ENCODE results near the gene ITIH4. TPM values are rescaled to one million over a fixed set of nuclear protein-coding genes. Genes with fewer than 3 reads are reported as not detected.

ITIH4 gene
- polyA plus RNA-seq, 3 donors, result 0.59 to 47.7 TPM; not detected in 1

- intact Hi-C loops (cut with micrococcal nuclease), result no loop called here
- Mint-ChIP-seq H3K9me3 (peaks cover 0 to 2% (median 0%) of the 10 kb centered on the region in 7 donors), H3K27me3 (ENCODE audit: low read depth in 3 of 3) (peaks cover 0 to 4% (median 2%) of the 10 kb centered on the region in 3 donors), H3K4me3 (peak overlapping the region; percentile 85 to 93), H3K4me1 (peaks cover 39% of the 10 kb centered on the region), H3K27ac (peak overlapping the region; percentile 93 to 97 (median 94)), H3K36me3 (peaks cover 17 to 30% of the 10 kb centered on the region in 2 donors)
- Histone ChIP-seq H3K27ac (ENCODE audit: low read depth in 1 of 2, low read length in 2 of 2) (peak overlapping the region; percentile 73 to 86), H3K4me2 (replicated peaks; ENCODE audit: extremely low read depth, low read length, poor library complexity, severe bottlenecking) (peak overlapping the region; percentile 90), H3K9me3 (replicated peaks in 1 of 2; ENCODE audit: control insufficient read depth in 1 of 2, insufficient read depth in 1 of 2, low read length in 2 of 2) (no peaks in the 10 kb centered on the region), H3K27me3 (ENCODE audit: control insufficient read depth in 2 of 2, insufficient read depth in 2 of 2, low read length in 2 of 2) (no peaks in the 10 kb centered on the region), H3K36me3 (replicated peaks in 1 of 2; ENCODE audit: control insufficient read depth in 1 of 2, insufficient read depth in 2 of 2, low read length in 2 of 2) (peaks cover 9 to 18% of the 10 kb centered on the region in 2 donors), H2AFZ (ENCODE audit: insufficient read depth, low read depth, low read length, poor library complexity, severe bottlenecking) (no peak overlapping the region), H3K4me3 (replicated peaks in 1 of 3; ENCODE audit: low read depth in 2 of 3, low read length in 3 of 3) (peak overlapping the region in 1 of 3 experiments; percentile 85), H3K79me2 (ENCODE audit: insufficient read depth, low read length) (peaks cover 32% of the 10 kb centered on the region), H3K4me1 (ENCODE audit: control insufficient read depth in 1 of 2, insufficient read depth in 2 of 2, low read length in 2 of 2) (peaks cover 41 to 45% of the 10 kb centered on the region in 2 donors), H4K20me1 (ENCODE audit: insufficient read depth, low read length) (peaks cover 4% of the 10 kb centered on the region), H3K9ac (ENCODE audit: insufficient read depth, low read length, poor library complexity, severe bottlenecking) (no peak overlapping the region)
- TF ChIP-seq CTCF (IDR thresholded peaks at IDR 0.05), result no peak
- 100% methylated on average over 1 of the region's 10 CpGs for WGBS (ENCODE audit: insufficient coverage)
- DNase-seq, result no peak
Measured at GRCh38 chr3:52771702-52772101, 58.8 kb downstream of the ITIH4 start.

- intact Hi-C loops (cut with micrococcal nuclease), result no loop called here
- 67% methylated on average over 2 of the region's 5 CpGs for WGBS (ENCODE audit: insufficient coverage)
- no peak for TF ChIP-seq CTCF (IDR thresholded peaks at IDR 0.05)
- Histone ChIP-seq H3K9ac (ENCODE audit: insufficient read depth, low read length, poor library complexity, severe bottlenecking) (peak overlapping the region; percentile 92), H3K4me2 (replicated peaks; ENCODE audit: extremely low read depth, low read length, poor library complexity, severe bottlenecking) (peak overlapping the region; percentile 90), H3K27me3 (ENCODE audit: control insufficient read depth in 2 of 2, insufficient read depth in 2 of 2, low read length in 2 of 2) (no peaks in the 10 kb centered on the region), H3K27ac (ENCODE audit: low read depth in 1 of 2, low read length in 2 of 2) (peak overlapping the region; percentile 73 to 86), H3K9me3 (replicated peaks in 1 of 2; ENCODE audit: control insufficient read depth in 1 of 2, insufficient read depth in 1 of 2, low read length in 2 of 2) (no peaks in the 10 kb centered on the region), H4K20me1 (ENCODE audit: insufficient read depth, low read length) (peaks cover 4% of the 10 kb centered on the region), H2AFZ (ENCODE audit: insufficient read depth, low read depth, low read length, poor library complexity, severe bottlenecking) (peak overlapping the region; percentile 91), H3K36me3 (replicated peaks in 1 of 2; ENCODE audit: control insufficient read depth in 1 of 2, insufficient read depth in 2 of 2, low read length in 2 of 2) (peaks cover 9 to 22% of the 10 kb centered on the region in 2 donors), H3K4me1 (ENCODE audit: control insufficient read depth in 1 of 2, insufficient read depth in 2 of 2, low read length in 2 of 2) (peaks cover 38 to 42% of the 10 kb centered on the region in 2 donors), H3K79me2 (ENCODE audit: insufficient read depth, low read length) (peaks cover 32% of the 10 kb centered on the region), H3K4me3 (replicated peaks in 1 of 3; ENCODE audit: low read depth in 2 of 3, low read length in 3 of 3) (peak overlapping the region; percentile 60 to 85 (median 67))
- Mint-ChIP-seq H3K4me1 (peaks cover 38% of the 10 kb centered on the region), H3K27me3 (ENCODE audit: low read depth in 3 of 3) (peaks cover 0 to 4% (median 2%) of the 10 kb centered on the region in 3 donors), H3K27ac (peak overlapping the region; percentile 93 to 97 (median 94)), H3K4me3 (peak overlapping the region; percentile 85 to 93), H3K9me3 (peaks cover 0 to 2% (median 0%) of the 10 kb centered on the region in 7 donors), H3K36me3 (peaks cover 20 to 34% of the 10 kb centered on the region in 2 donors)
- no peak for DNase-seq
Measured at GRCh38 chr3:52771334-52771681, 59.2 kb downstream of the ITIH4 start.
